Measurements from ENCODE around the gene SPAG16.

- TF ChIP-seq POLR2AphosphoS5 (IDR thresholded peaks at IDR 0.05) (no peak), CTCF (IDR thresholded peaks at IDR 0.05) (no peak)
These were observed 1093.0 kb downstream of the SPAG16 start for GRCh38 chr2:214377286-214377624.

All from prostate gland (tissue), 2 donors.